NCI-H1092 treated with DMSO at 0.1 percent for 48 hours (cell line): ENCODE results near the gene HHIP.
A peak's percentile ranks its signal among the peaks of the same experiment; 100 is the strongest.
"Not testable (repeated sequence)": the region's sequence is repeated elsewhere in the genome, so short reads cannot be mapped to it uniquely, and the experiment has no call there.

ENCODE experiments used
- DNase-seq: peaks from one replicate; lab custom pipeline; 2025; lab: John Stamatoyannopoulos, UW

The HHIP gene

DNA sequence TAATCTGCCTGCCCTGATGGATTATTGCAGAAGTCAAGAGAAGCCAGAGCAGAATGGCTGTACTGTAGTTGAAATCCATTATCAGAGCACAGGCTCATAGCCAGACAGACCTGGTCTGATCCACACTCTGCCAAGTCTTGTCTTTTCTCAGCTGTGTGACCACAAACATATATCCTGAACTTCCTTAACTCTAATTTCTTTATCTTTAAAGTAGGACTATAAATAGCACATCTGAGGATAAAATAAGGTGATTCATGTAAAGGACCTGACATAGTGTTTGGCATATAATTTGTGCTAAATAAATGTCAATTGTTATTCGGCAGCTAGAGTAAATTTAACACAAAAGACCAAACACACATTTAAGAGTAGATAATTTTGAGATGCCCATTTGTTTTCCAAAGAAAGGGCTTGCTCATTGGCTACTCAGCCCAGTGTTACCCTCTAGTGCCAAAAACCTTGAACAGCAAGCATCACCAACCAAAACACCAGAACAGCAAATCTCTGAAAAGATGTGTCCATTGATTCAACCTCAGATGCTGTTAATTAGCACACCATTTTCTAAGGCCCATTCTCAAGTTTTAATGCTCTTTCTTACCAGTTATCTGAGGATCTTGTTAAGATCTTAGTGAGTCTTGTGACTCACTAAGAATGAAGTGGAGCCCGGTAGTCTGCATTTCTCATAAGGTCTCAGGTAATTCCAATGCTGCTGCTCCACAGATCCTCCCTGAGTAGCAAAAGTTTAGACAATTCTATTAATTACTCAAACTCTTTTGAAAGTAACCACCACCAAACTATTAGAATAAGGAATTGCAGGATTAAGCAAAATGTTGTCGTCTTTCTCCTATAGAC lies 108.8 kb downstream of the HHIP start:
- DNase-seq, result no peak

DNA sequence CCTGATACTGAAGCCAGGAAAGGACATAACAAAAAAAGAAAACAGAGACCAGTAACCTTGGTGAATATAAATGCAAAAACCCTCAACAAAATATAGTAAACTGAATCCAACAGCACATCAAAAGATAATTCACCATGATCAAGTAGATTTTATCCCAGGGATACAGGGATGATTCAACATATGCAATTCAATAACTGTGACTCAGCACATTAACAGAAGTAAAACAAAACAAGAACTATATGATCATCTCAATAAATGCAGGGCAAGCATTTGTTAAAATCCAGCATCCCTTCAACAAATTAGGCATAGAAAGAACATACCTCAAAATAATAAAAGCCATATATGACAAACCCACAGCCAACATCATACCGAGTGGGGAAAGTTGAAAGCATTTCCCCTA lies 112.0 kb downstream of the HHIP start:
- no peak for DNase-seq

DNA sequence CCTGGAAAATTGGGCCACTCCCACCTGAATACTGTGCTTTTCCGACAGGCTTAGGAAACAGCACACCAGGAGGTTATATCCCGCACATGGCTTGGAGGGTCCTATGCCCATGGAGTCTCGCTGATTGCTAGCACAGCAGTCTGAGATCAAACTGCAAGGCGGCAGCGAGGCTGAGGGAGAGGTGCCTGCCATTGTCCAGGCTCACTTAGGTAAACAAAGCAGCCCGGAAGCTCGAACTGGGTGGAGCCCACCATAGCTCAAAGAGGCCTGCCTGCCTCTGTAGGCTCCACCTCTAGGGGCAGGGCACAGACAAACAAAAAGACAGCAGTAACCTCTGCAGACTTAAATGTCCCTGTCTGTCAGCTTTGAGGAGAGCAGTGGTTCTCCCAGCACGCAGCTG lies 122.9 kb downstream of the HHIP start:
- DNase-seq, result not testable (repeated sequence)

DNA sequence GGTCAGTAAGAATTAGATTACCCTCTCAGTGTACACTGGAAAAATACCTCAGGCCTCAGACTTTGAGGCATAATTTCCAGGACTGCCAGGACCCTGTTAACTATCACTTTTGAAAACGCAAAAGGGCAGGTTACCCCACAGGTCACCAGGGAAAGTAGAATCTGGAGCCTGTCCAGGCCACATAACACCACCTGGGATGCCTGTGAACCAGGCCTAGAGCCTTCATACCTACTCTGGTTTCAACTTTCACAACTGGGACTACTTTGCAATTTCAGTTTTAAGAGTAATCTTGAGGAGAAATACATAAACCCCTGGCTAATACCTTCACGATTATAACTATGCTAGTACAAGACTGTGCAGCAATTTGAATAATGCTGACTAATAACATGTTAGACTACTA lies 132.4 kb downstream of the HHIP start:
- no peak for DNase-seq

DNA sequence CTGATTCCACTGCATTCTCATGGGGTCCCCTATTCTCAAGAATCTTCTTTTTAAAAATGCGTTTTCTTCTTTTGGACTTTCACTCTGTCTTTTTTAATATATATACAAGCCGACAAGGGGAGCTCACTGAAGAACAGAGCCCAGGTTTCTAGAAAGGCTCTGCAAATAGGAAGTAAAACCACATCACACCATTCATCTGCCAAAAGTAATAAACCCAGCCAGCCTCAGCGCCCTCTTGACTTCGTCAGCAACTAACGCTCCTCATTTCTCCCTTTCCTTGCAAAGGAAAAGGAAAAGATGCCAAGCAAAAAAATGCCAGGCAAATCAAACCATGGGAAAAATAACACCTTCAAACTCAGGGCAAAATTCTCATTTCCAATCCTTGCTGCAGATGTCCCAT lies 136.4 kb downstream of the HHIP start:
- DNase-seq, result no peak

DNA sequence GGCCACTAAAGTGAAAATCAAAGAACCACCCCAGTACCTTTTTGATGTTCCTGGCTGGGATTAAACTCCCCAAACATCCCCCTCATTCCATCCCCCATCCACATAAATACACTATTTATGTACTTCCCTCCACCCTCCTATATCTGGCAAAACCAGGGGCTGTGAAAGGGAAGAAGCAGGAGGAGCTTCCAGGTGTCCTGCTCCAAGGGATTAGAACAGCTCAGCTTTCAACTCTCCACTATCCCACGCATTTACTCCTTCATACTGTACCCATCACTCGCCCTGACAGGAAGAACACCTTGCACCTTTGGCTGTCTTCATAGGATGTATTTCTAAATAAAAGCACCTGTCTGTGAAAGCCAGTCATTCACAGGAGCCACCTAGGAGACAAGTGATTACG lies 140.0 kb downstream of the HHIP start:
- DNase-seq, result no peak

DNA sequence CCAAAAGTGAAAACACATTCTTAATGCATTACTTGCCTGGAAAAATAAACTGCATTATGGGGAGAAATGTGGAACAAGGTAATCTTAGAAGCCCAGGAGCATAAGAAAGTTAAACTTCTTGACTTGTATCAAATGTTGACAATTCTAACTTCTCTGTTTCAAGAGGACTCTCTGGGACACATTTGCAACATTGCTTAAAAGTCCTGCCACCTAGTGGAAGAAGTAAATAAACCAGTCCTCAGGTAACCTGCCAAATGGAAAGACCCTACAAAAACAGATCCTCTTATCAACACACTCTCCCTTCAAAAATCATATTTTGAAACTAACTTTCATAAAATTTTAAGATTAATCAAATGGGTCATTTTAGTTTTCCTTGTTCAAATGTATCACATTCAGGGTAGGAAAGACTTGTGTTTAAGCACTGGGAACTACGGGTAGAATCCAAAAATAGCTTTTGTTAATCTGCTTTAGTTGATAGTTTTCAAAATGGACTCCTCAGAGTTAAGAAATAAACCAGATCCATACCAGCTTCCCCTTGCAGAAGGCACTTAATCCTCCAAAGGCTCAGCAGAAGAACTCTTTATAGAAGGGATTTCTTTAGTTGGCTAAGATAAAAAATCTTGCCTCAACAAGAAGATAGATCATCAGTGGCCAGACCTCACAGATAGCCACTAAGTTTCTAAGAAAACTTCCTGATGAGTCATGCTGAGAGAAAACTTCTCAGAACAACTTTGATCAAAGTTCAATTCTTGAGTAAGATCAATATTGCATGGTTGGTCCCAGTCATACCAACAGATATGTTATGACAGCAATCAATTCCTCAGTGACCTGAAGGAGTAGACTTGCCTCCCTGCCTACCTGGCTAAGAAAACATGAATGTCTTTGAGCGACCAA lies 141.7 kb downstream of the HHIP start:
- peak; percentile 1 for DNase-seq

DNA sequence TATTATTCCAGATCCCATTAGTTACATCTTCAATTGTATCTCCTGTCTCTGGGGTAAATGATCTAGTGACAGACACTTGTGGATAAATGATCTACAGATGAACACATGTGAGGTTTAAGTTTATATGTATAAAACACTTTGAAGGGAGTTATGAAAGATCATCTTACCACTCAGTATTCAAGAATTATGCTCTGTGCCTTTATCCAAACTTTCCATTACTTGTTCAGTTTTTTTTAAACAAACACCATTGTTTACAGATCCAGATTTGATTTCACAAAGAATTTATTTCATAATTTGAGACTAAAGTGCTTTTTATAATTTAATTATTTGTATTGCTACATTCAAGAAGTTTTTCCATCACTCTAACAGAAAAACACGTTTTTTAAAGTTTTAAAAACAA lies 142.5 kb downstream of the HHIP start:
- DNase-seq, result no peak

DNA sequence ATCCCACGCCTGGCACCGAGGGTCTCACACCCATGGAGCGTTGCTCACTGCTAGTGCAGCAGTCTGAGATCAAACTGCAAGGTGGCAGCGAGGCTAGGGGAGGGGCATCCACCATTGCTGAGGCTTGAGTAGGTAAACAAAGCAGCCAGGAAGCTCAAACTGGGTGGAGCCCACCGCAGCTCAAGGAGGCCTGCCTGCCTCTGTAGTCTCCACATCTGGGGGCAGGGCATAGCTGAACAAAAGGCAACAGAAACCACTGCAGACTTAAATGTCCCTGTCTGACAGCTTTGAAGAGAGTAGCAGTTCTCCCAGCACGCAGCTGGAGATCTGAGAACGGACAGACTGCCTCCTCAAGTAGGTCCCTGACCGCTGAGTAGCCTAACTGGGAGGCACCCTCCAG lies 146.0 kb downstream of the HHIP start:
- DNase-seq, result not testable (repeated sequence)
